GM12892 (cell line): Measurements from ENCODE around the gene F2R.

Experiments
- POLR2A ChIP-seq: IDR thresholded peaks from 2 replicates; pipeline ENCODE4 v1.6.1; 2011; ENCODE audit warnings: low read depth, low read length, control low read depth
- POLR2AphosphoS5 ChIP-seq: IDR thresholded peaks from 2 replicates; pipeline ENCODE4 v1.6.1; 2011; ENCODE audit warnings: low read depth, low read length, control low read depth
- TAF1 ChIP-seq: IDR thresholded peaks from 2 replicates; pipeline ENCODE4 v1.6.1; 2011; ENCODE audit warnings: low read depth, mild to moderate bottlenecking, control low read depth, low read length, borderline replicate concordance

- TF ChIP-seq POLR2A (no peak), POLR2AphosphoS5 (no peak), TAF1 (no peak)
Measured at GRCh38 chr5:76691467-76692273, 24.3 kb upstream of the F2R start.
